ENCODE results near the gene TRNT1. TPM values are rescaled to one million over a fixed set of nuclear protein-coding genes. Genes with fewer than 3 reads are reported as not detected.

TRNT1 gene
- total and polyA plus RNA-seq, 12 donors: 8.4 to 32.9 (median 16.6) TPM

- Histone ChIP-seq H3K4me1 (replicated peaks in 1 of 2) (no peaks in the 10 kb centered on the region), H3K4me3 (no peak overlapping the region), H3K36me3 (replicated peaks in 1 of 2) (no peaks in the 10 kb centered on the region), H3K9me3 (replicated peaks in 1 of 3) (no peaks in the 10 kb centered on the region), H3K27ac (no peak overlapping the region), H3K27me3 (no peaks in the 10 kb centered on the region)
- WGBS, 4 donors: 5 to 27% (median 24%) methylated on average over 2 of the region's 2 CpGs
- intact Hi-C loops (cut with DNase I): no loop called here
- DNase-seq: no peak
- TF ChIP-seq CTCF (IDR thresholded peaks at IDR 0.05) (no peak), POLR2A (IDR thresholded peaks at IDR 0.05) (no peak)
Observed at GRCh38 chr3:3192286-3192675, 65.5 kb downstream of the TRNT1 start.

GRCh38 chr3:3194861-3195260 is 68.1 kb downstream of the TRNT1 start:
- Histone ChIP-seq H3K4me3 (no peak overlapping the region), H3K4me1 (replicated peaks in 1 of 2) (no peaks in the 10 kb centered on the region), H3K36me3 (replicated peaks in 1 of 2) (no peaks in the 10 kb centered on the region), H3K27me3 (no peaks in the 10 kb centered on the region), H3K27ac (no peak overlapping the region), H3K9me3 (replicated peaks in 1 of 3) (no peaks in the 10 kb centered on the region)
- TF ChIP-seq POLR2A (IDR thresholded peaks at IDR 0.05) (no peak), CTCF (IDR thresholded peaks at IDR 0.05) (no peak)
- no peak for DNase-seq
- intact Hi-C loops (cut with DNase I): no loop called here

GRCh38 chr3:3196148-3196861 is 69.6 kb downstream of the TRNT1 start:
- Histone ChIP-seq H3K27me3 (no peaks in the 10 kb centered on the region), H3K36me3 (replicated peaks in 1 of 2) (no peaks in the 10 kb centered on the region), H3K9me3 (replicated peaks in 1 of 3) (no peaks in the 10 kb centered on the region), H3K4me1 (replicated peaks in 1 of 2) (no peaks in the 10 kb centered on the region), H3K4me3 (no peak overlapping the region), H3K27ac (no peak overlapping the region)
- intact Hi-C loops (cut with DNase I): no loop called here
- TF ChIP-seq POLR2A (IDR thresholded peaks at IDR 0.05) (no peak), CTCF (IDR thresholded peaks at IDR 0.05) (peak in 4 of 6 experiments; percentile 10 to 19 (median 14))
- WGBS, 4 donors: 55 to 61% (median 59%) methylated on average over 6 of the region's 6 CpGs
- no peak for DNase-seq

Small RNAs within 50 kb of the gene (small RNA-seq; reads per million reads assigned to genes)
- gene RF00416: 0 reads per million in 2 donors

Other genes starting within 250 kb of the TRNT1 start
- under 1 TPM in 3 of 9 donors, not detected in 6; 0.06 to 0.18 (median 0.13) TPM for gene IL5RA, start 16.6 kb upstream of the TRNT1 start, total RNA-seq
- gene IL5RA, start 16.6 kb upstream of the TRNT1 start, polyA plus RNA-seq: under 1 TPM; under 0.01 to 0.13 (median 0.03) TPM
- gene CRBN, start 52.8 kb downstream of the TRNT1 start, total RNA-seq: 10 to 100 TPM; 25.3 to 68.7 (median 51.1) TPM
- 10 to 100 TPM; 24.8 to 32.3 (median 28.8) TPM for gene CRBN, start 52.8 kb downstream of the TRNT1 start, polyA plus RNA-seq